Measurements from ENCODE around the gene NFASC. TPM values are rescaled to one million over a fixed set of nuclear protein-coding genes. Genes with fewer than 3 reads are reported as not detected.

The NFASC gene
- total RNA-seq, 1 experiment from 2014 or later, result 16.9 TPM

GRCh38 chr1:204992998-204993314, 122.3 kb downstream of the NFASC start:
- ChIA-PET CTCF (interaction anchor here (8.2 kb wide), 1 partner anchor 69 kb away, joined by 78 read pairs; no protein-coding TSS in a partner anchor), POLR2A (no interaction called here)
- H3K27me3 ChIP-seq (ENCODE audit: control insufficient read depth, insufficient read depth, low read length), result no peaks in the 10 kb centered on the region; the same call in 1 of the 2 replicates

GRCh38 chr1:204994086-204994862, 123.6 kb downstream of the NFASC start:
- TF ChIP-seq REST (IDR thresholded peaks at IDR 0.05; ENCODE audit: insufficient read depth in 1 of 2, low read depth in 2 of 2, low read length in 1 of 2) (no peak), SIN3A (IDR thresholded peaks at IDR 0.05; ENCODE audit: borderline replicate concordance, insufficient read depth, low read depth, low read length) (no peak), POLR2AphosphoS5 (IDR thresholded peaks at IDR 0.05; ENCODE audit: low read depth, low read length) (no peak), TCF7L2 (IDR thresholded peaks at IDR 0.05; ENCODE audit: low read depth, low read length) (no peak), CTCF (IDR thresholded peaks at IDR 0.05) (no peak)
- BruUV-seq (replicated peaks), result no TSS peak
- no peak for ATAC-seq
- DNase-seq (ENCODE audit: low read depth, low spot score), result no peak
- Histone ChIP-seq H3K4me3 (ENCODE audit: low read depth in 2 of 2, low read length in 2 of 2) (no peak overlapping the region), H3K36me3 (ENCODE audit: control insufficient read depth, insufficient read depth, low read length) (no peaks in the 10 kb centered on the region), H3K4me1 (ENCODE audit: control insufficient read depth, insufficient read depth, low read length) (no peaks in the 10 kb centered on the region), H3K9me3 (ENCODE audit: control insufficient read depth, insufficient read depth, low read depth, low read length) (no peaks in the 10 kb centered on the region), H3K27me3 (ENCODE audit: control insufficient read depth, insufficient read depth, low read length) (no peaks in the 10 kb centered on the region; the same call in 1 of the 2 replicates), H3K27ac (ENCODE audit: low read length) (no peak overlapping the region)
- intact Hi-C loops (cut with micrococcal nuclease; ENCODE audit: unreplicated experiment) (no loop called here), in situ Hi-C loops (cut with HindIII; ENCODE audit: low pct_unique_long_range_greater_than_20kb, low sequenced_read_pairs) (no loop called here)
- POLR2A ChIA-PET, result no interaction called here
- CTCF ChIA-PET, result interaction anchor here (8.2 kb wide), 1 partner anchor 68 kb away, joined by 78 read pairs; no protein-coding TSS in a partner anchor

More at GRCh38 chr1:204992998-204993314, 122.3 kb downstream of the NFASC start:
- TF ChIP-seq SIN3A (IDR thresholded peaks at IDR 0.05; ENCODE audit: borderline replicate concordance, insufficient read depth, low read depth, low read length), result no peak
- TF ChIP-seq REST (IDR thresholded peaks at IDR 0.05; ENCODE audit: insufficient read depth in 1 of 2, low read depth in 2 of 2, low read length in 1 of 2), result no peak
- no peak for TF ChIP-seq TCF7L2 (IDR thresholded peaks at IDR 0.05; ENCODE audit: low read depth, low read length)
- no peak for TF ChIP-seq CTCF (IDR thresholded peaks at IDR 0.05)
- no peak for TF ChIP-seq POLR2AphosphoS5 (IDR thresholded peaks at IDR 0.05; ENCODE audit: low read depth, low read length)
- H3K4me1 ChIP-seq (ENCODE audit: control insufficient read depth, insufficient read depth, low read length), result no peaks in the 10 kb centered on the region
- in situ Hi-C loops (cut with HindIII; ENCODE audit: low pct_unique_long_range_greater_than_20kb, low sequenced_read_pairs) (no loop called here), intact Hi-C loops (cut with micrococcal nuclease; ENCODE audit: unreplicated experiment) (no loop called here)
- no peak for DNase-seq (ENCODE audit: low read depth, low spot score)
- no TSS peak for BruUV-seq (replicated peaks)
- H3K9me3 ChIP-seq (ENCODE audit: control insufficient read depth, insufficient read depth, low read depth, low read length), result no peaks in the 10 kb centered on the region
- H3K36me3 ChIP-seq (ENCODE audit: control insufficient read depth, insufficient read depth, low read length), result no peaks in the 10 kb centered on the region
- ATAC-seq, result no peak
- H3K27ac ChIP-seq (ENCODE audit: low read length), result no peak overlapping the region
- no peak overlapping the region for H3K4me3 ChIP-seq (ENCODE audit: low read depth in 2 of 2, low read length in 2 of 2)
